NCI-H526 (cell line): ENCODE data around the gene CAND2.
"Not testable (repeated sequence)": the region's sequence is repeated elsewhere in the genome, so short reads cannot be mapped to it uniquely, and the experiment has no call there.

Experiments used
- DNase-seq, 2 experiments: peaks; one replicate each; lab custom pipeline; 2025; lab: John Stamatoyannopoulos, UW

CAND2 gene

DNA sequence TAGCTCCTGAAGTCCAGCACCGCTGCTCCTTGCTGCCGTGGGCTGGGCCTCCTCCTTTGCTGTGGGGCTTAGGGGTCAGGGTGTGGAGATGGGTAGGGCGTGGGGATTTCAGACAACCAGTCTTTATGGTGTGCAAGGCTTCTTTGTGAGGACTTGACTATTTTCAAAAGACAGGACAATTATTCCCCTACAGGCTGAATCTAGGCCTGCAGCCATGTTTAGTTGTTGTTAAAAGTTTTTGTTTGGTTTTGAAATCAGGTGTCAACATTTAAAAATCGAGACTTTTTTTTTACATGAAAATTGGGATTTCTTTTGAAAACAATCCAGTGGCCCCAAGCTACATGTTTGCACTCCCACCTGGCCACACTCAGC, 34.3 kb downstream of the CAND2 start:
- DNase-seq, result no peak

DNA sequence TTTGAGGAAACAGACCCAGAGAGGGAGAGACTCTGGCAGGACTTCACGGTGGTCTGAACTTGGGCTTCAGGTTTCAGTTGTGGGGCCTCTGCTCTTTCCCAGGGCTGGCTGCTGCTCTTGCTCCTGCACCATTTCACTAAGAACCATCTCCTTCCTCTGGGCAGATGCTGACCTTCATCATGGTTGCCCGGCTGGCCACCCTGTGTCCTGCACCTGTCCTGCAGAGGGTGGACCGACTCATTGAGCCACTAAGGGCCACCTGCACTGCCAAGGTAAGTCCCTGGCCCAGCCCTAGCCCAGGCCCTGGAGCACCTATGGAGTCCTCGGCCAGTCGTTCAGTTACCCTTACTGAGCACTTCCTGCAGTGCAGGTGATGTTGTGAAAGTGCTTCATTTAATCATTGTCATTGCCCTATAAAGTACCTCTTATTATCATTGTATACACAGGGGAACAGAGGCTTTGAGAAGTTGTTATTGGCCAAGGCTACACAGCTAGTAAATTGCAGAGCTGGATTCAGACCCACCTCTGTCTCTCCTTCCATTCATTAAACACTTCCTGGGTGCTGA, 34.9 kb downstream of the CAND2 start:
- DNase-seq, result no peak

DNA sequence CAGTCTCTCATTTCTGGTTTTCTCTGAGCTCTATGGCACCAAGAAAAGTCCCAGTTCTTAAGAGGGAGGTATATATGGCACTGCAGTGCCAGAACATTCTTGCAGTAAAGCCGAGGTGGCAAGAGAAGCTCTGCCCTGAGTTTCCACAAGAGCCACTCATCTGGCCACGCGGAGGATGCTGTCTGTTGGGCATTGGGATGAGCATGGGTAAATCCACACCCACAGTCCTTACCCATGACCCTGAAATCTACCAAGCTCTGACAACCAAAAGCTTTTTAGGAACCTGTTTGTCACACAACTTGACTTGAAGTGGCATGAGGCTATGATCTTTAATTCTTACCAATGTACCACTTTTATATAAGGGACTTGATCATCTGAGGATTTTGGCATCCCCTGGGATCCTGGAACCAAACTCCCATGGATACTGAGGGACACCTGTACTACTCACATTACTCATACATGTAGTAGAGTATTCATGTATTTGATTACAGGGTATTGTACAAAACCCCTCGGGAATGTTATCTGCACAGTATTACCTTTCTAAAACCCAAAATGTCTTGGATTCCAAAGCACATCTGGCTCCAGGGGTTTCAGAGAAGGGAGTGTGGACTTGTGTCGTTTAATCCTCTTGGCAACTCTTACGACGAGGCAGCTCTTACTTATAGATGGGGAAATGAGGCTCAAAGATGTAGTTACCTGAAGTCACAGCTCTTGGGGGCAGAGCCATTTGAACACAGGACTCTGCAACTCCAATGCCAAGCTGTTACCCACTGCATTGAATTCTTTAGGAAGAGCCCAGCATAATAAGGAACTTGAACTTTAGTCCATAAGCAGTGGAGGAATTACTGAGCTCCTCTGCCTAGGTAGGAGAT, 36.1 kb downstream of the CAND2 start:
- DNase-seq, result no peak

DNA sequence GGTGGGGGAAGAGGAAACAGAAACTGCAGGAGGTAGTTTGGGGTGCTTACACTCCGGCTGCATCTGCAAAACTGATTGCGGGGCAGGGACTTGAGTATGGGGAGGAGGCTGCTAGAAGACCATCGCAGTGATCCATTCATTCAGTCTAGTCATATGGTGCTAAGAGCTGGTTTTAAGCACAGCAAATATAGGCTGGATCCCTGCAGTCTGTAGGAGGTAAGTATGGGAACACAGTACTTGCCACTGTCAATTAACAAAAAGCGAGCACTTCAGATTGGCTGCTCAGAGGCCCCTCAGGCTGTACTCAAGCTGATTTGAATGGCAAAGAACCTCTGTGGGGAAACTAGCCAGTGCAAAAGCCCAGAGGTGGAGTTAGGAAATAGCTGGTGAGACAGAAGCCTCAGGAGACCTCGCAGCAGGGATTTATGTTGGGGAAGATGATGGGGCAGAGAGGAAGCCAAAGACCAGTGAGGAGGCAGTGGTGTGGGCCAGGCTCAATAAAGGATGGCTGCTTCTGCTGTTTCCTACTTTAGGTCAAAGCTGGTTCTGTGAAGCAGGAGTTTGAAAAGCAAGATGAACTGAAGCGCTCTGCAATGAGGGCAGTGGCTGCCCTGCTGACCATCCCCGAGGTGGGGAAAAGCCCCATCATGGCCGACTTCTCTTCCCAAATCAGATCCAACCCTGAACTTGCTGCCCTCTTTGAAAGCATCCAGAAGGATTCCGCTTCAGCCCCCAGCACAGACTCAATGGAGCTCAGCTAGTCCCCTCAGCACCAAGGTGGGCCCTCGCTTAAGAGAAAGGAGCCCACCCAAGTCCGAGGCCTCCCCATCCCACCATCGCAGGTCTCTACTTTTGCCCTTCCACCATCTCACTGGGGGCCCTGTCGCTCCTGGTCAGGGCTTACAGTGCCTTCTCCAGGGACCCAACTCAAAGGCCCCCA, 37.0 kb downstream of the CAND2 start:
- DNase-seq, result peak; percentile 28 to 62

DNA sequence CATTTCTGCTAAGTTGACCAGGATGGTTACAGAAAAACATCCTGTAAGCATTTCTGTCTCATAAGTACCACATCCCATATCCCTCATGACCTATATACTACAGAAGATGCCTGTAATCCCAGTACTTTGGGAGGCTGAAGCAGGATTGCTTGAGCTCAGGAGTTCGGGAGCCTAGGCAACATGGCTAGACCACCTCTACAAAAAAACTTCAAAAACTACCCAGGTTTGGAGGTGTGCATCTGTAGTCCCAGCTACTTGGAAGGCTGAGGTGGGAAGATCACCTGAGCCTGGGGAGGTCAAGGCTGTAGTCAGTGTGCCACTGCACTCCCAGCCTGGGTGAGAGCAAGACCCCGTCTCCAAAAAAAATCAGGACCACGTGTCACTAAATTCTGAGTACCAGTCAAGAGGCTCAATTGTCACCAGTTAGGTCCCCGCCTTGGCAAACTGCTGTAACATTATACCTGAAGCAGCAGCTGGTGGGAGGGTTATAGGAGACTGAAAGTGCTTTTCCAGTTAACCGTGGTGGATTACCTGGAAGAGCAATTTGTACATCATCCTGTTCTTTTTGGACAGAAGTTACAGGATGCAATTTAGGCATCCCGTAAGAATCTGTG, 38.7 kb downstream of the CAND2 start:
- DNase-seq, result no peak

DNA sequence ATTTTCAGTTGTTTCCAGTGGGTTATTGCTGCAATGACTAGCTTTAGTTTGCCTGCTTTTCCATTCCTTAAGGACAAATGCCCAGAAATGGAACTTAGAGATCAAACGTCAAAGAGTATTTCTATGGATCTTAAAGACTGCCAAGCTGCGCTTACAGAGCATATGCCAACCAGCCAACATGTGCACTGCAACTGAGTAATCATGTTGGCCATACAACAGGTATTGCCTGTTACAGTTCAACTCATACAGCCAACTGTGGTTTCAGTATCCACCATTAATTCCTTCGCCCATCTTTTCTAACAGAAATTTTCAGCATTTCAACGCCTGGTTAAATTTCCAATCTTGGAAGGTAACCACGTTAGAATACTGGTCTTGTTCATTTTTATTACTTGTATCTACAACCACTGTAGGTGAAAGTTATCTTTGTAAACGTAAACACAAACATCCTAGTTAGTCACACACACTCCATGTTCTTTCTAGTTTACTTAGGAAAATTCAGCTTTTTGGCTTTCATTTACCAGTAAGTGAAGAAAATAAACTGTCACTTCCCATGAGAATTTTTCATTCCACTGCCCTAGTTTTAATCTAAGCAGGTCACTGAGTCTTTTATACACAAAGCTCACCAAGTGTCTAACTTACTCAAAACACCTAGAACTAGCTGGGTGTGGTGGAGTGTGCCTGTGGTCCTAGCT, 41.0 kb downstream of the CAND2 start:
- DNase-seq, result no peak

DNA sequence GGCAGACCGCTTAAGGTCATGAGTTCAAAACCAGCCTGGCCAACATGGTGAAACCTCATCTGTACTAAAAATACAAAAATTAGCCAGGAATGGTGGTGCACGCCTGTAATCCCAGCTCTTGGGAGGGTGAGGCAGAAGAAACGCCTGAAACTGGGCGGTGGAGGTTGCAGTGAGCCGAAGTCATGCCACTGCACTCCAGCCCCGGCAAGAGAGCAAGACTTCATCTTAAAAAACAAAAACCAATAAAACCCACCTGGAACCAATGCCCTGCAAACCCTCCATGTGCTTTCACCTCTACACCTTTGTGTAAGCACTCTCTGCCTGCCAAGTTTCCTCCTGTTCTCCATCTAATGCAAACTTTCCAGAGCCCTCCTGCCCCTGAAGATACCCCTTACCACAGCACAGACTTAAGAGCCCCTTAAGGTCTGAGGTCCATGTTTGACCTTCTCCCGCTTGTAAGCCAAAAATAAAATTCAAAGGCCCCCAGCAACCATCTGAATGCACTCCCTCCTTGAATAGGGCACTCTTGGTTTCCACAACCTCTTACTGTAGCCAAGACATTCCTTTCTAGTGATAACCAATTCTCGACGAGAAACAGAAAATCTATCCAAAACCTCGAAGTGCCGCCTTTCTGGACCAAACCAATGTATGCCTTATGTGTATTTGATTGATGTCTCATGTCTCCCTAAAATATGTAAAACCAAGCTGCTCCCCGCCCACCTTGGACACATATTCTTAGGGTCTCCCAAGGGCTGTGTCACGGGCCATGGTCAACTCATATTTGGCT, 41.9 kb downstream of the CAND2 start:
- no peak for DNase-seq

DNA sequence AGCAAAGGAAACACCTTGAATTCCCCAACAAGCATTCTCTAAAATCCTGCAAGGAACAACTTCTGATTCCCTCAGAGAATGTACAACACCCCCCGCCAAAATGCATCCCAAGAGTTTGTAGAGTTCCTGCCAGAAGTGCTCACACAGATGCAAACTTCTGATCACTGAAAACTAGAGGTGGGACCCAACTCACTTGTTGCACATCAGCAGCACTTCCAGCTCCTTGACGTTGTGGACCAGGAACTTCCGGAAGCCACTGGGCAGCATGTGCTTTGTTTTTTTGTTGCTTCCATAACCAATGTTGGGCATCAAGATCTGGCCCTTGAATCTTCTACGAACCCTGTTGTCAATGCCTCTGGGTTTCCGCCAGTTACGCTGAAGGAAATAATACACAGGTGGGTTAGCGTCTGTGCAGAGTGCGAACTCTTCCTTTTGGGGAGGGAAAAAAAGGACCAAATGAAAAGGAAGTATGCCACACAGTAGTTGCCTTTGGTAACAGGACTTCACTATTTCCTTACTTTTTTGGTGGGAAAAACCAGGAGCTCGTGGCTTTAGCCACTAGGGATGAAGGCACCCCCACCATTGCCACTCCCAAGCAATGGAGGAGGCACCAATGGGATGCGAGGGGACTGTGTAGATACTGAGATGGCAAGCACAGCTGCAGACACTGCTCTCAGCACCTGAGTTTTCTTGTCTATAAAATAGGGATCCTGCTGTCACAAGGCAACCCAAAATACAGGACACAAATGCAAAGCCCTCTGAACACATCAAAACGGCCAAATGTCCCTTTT, 42.9 kb downstream of the CAND2 start:
- DNase-seq, result no peak

DNA sequence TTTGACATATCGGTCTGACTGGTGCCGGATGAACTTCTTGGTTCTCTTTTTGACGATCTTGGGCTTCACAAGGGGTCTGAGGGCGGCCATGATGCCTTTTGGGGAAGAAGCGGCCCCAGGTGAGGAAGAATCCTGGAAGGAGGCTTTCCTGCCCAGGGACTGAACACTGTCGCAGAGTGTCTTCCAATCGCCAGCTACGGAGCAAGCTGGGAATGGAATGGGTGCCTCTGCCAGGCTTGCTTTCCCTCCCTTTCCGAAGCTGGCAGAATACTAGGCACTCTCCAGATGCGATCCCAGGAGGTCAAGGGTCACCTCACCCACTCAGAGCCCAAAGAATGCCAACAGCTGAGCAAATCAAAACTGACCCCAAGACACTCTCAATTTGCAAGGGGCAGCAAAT, 43.7 kb downstream of the CAND2 start:
- not testable (repeated sequence) for DNase-seq

DNA sequence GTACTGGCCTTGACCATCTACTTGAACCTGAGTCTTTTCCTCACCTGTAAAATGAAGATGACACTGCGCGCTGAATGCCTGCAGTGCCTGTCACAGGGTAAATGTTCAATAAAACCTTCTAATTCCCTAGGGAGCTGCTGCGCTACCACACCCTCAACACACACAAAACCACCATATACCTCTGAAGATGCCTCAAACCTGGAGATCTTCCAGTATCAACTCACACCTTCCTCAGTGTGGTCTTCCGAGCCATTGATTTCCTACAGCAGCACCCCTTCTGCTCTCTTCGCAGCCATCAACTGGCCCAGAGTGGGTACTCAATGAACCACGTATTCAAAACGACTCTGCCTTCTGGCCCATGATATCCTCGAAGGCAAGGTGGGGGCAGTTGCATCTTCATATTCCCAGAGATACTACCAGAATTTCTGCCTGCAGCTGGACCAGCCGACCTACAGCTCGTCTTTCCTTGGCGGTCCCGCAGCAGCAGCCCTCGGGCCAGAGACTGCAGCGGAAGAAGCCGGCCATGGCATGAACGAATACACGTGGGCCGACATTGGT, 44.2 kb downstream of the CAND2 start:
- peak in 1 of 2 experiments; percentile 5 for DNase-seq

DNA sequence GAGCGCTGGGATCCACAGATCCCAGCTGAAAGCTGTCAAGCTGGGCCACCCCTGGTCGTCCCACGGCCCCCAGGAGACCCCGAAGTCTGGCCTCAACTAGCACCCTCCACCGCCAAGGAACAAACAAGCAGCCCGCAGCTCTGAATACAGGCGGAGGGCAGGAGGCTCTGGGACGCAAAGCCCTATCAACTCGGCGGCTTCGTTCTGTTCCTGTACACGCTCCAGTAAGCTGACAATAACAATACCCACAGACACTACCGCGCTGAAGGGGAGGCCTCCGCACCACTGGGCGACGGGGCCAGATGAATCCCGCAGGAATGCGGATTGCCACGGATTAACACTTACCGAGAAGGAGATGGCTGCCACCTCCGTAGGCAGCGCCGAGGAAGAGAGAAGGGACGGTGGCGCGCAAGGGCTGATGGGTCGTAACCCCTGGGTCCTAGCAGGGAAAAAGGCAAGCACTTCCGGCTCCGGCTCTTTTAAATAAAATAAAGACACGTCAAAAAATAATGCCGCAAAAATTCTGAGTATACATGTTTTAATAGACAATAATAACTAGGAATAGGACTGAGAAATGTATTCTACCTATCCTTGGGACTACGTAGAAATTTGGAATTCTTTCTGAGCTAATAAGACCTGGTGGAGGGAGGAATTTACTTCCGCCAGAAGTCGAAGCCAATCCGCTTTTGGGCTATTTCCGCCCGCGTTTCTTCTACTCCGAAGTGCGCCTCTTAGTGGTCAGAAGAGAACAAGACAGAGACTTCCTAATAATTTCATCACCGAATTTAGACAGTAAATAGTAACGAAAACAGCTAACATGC, 44.9 kb downstream of the CAND2 start, which contains the start of gene RPL32:
Gene RPL32 (minus strand): TSS at position 417 of the 821 bp plus-strand sequence. CDS start 1,328 bp downstream, outside the sequence.
- DNase-seq, result peak; percentile 92 to 94

DNA sequence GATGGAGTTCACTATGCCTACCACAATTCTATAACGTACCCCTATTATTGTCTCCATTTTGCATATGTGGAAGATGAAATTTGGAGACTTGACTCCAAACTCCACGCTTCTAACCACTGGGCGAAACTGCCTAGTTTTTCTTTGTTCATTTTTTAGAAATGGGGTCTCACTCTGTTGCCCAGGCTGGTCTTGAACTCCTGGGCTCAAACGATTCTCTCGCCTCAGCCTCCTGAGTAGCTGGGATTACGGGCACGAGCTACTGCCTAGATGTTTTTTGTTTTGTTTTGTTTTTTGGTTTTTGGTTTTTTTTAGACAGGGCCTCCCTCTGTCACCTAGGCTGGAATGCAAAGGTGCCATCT, 45.5 kb downstream of the CAND2 start:
- DNase-seq, result no peak

DNA sequence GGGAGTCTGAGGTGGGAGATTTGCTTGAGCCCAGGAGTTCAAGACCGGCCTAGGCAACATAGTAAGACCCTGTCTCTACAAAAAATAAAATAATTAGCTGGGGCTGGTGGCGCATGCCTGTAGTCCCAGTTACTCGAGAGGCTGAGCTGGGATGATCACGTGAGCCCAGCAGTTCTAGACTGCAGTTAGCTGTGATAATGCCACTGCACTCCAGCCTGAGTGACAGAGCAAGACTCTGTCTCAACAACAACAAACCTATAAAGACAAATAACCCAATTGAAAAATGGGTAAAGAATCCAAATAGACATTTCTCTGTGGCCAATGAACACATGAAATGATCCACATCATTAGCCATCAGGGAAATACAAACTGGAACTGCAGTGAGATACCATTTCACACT, 46.0 kb downstream of the CAND2 start:
- DNase-seq, result no peak

DNA sequence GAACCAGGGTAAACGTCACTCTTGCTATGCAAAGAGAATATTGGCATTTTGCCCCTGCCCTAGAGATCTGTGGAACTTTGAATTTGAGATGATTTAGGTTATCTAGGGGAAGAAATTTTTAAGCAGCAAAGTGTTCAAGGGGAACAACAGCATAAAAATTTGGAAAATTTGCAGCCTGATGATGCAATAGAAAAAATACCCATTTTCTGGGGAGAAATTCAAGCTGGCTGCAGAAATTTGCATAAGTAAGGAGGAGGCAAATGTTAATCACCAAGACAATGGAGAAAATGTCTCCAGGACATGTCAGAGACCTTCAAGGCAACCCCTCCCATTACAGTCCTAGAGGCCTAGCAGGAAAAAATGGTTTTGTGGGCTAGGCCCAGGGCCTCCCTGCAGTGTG, 49.3 kb downstream of the CAND2 start:
- DNase-seq, result no peak

DNA sequence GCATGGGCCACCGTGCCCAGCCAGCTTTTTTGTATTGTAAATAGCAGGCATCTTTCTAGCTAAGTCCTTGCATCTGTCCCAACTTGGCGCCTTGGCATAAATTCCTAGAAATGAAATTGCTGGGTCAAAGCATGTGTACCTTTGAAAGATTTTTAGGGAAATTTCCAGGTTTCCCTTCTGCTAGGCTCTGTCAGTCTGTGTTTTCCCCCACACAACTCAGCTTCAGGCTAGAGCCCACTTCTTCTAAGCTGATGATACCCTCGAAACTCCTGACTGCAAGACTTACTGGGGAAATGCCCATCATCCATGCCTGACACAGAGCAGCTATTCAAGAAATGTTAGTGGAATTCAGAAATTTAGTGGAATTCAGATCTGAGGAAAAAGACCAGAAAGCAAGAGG, 55.7 kb downstream of the CAND2 start:
- DNase-seq, result no peak

DNA sequence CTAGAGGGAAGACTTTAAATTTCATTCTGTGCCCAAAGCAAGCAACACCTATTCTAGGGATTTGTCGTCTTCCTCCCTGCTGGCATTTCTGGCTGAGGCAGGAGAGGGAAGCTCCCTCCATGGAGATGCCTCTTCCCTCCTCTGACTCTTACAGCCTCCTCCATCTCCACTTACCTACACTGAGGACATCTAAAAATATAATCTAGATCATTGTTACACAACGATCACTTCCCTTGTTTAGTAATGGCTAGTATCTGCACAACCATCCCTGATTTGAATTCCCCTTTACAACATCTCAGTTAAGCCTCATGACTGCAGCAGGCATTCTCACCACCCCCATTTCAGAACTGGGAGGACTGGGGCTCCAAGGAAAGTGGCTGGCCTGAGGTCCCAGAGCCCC, 57.4 kb downstream of the CAND2 start:
- DNase-seq, result not testable (repeated sequence)

DNA sequence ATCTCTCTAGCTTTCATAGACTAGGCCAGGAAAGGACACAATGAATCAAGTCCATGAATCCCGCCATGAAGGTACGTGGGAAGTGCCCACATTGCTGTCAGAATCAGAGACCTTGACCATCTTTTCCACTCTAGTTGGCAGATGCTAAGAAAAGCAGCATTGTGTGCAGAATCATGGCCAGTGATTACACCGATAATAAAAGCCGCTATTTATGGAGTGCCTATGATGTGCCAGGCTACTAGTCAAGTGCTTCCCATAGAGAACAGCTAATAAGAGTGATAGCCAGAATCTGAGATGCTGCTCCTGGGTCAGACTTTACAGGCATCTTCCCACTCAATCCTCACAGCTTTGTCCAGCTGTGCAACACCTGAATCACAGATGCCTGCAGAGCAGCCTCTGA, 58.1 kb downstream of the CAND2 start:
- no peak for DNase-seq

DNA sequence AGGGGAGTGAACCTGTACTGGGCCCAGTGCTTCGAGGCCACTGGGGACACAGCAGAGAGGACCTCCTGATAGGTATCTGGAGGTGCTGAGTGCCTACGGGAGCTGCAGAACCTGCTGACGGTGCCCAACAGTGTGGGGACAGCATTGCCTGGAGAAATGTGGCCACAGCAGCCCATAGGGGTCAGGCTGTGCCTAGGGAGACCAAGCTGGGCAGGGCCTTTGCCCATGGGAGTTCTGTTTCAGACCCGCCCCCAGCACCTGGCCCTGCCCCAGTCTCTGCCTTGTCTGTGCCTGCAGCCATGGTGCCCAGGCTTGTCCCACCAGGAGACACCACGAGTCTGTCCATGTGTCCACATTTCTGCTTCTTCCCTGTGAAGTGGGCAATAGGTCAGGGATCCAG, 60.1 kb downstream of the CAND2 start:
- DNase-seq, result no peak

DNA sequence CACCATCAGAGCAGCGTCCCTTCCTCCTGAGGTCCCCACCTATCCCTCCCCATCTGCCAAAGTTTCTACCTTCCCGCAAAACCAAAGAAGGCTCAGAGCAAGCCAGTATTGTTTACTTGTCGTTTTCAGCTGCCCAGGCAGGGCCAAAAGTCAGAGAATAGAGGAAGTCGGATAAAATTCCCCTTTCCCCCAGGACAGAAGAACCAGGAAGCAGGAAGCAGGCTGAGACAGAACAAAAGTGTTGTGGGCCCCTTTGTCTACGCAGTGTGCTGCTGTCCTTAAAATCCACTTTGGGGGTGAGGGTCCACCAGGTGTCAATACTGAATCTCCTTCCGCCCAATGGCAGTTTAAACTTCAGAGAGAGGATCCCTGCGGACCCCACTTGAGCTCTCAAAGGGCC, 63.4 kb downstream of the CAND2 start:
- DNase-seq, result no peak
